Panc1 (cell line): ENCODE results near the gene MAN1A1. TPM values are rescaled to one million over a fixed set of nuclear protein-coding genes. Genes with fewer than 3 reads are reported as not detected.

ENCODE experiments used
- ATAC-seq: fragments of 200-7000 bp; cut with Tn5 transposase; 2 replicates; pipeline ENCODE4 v1.9.1; 2020; ENCODE audit warnings: mild to moderate bottlenecking, moderate library complexity
- BruUV-seq: library from RNA; stranded (reverse); fragments of 400-500 nt; replicated peaks from 2 replicates; lab custom pipeline; 2021; lab: Mats Ljungman, UMichigan
- CTCF ChIA-PET: fragments of 300-600 bp; sonication (Branson Sonifier 250); formaldehyde crosslinking; loops from one replicate; lab custom pipeline; 2022; ENCODE audit warnings: antibody characterized with exemption; lab: Charles Lee
- POLR2A ChIA-PET: fragments of 300-600 bp; sonication (Branson Sonifier 250); formaldehyde crosslinking; loops from one replicate; lab custom pipeline; 2022; ENCODE audit warnings: antibody characterized with exemption; lab: Charles Lee
- DNase-seq: peaks from one replicate; pipeline ENCODE4 v3.0.0-alpha.2; 2010; ENCODE audit warnings: low read depth, low spot score
- H3K27ac ChIP-seq: 2 replicates; pipeline ENCODE4 v1.5.1; 2011; ENCODE audit warnings: mild to moderate bottlenecking, low read length, inconsistent platforms
- H3K27me3 ChIP-seq: fragments of 200-500 bp; sonication (Bioruptor generic); 2 replicates; pipeline ENCODE4 v1.6.0; 2014; ENCODE audit warnings: low read length, inconsistent platforms; ENCODE audit not compliant: control insufficient read depth, insufficient read depth
- H3K36me3 ChIP-seq: fragments of 200-500 bp; sonication (Bioruptor generic); 2 replicates; pipeline ENCODE4 v1.5.1; 2014; ENCODE audit warnings: inconsistent platforms, mild to moderate bottlenecking, low read length, moderate library complexity; ENCODE audit not compliant: control insufficient read depth, insufficient read depth
- H3K4me1 ChIP-seq: 2 replicates; pipeline ENCODE4 v1.5.1; 2011; ENCODE audit warnings: inconsistent platforms, mild to moderate bottlenecking, low read length, moderate library complexity; ENCODE audit not compliant: control insufficient read depth, insufficient read depth
- H3K4me3 ChIP-seq, 2 experiments: 2 replicates each; pipeline ENCODE4 v1.5.1; 2011 to 2012; ENCODE audit warnings: low read depth in 2 of 2, low read length in 2 of 2, mild to moderate bottlenecking in 2 of 2, inconsistent platforms in 1 of 2, moderate library complexity in 1 of 2
- H3K9me3 ChIP-seq: fragments of 200-500 bp; sonication (Bioruptor generic); 2 replicates; pipeline ENCODE4 v1.5.1; 2014; ENCODE audit warnings: low read depth, mild to moderate bottlenecking, inconsistent platforms, low read length, moderate library complexity; ENCODE audit not compliant: control insufficient read depth, insufficient read depth
- POLR2AphosphoS5 ChIP-seq: IDR thresholded peaks from 2 replicates; pipeline ENCODE4 v1.6.1; 2012; ENCODE audit warnings: mild to moderate bottlenecking, low read depth, low read length, moderate library complexity
- SIN3A ChIP-seq: IDR thresholded peaks from 2 replicates; pipeline ENCODE4 v1.6.1; 2012; ENCODE audit warnings: low read depth, mild to moderate bottlenecking, low read length, moderate library complexity, borderline replicate concordance; ENCODE audit not compliant: insufficient read depth
- TCF7L2 ChIP-seq: IDR thresholded peaks from 2 replicates; pipeline ENCODE4 v1.6.1; 2011; ENCODE audit warnings: mild to moderate bottlenecking, low read depth, low read length, inconsistent platforms
- in situ Hi-C: cut with HindIII; loops from 2 replicates; pipeline ENCODE4 v1.10.0; 2016; ENCODE audit warnings: low sequenced_read_pairs, low pct_unique_long_range_greater_than_20kb
- intact Hi-C: fragments of 100-400 bp; cut with micrococcal nuclease; formaldehyde crosslinking; loops from one replicate; pipeline ENCODE4 v1.10.0; 2022; ENCODE audit not compliant: unreplicated experiment
- total RNA-seq: library from RNA; stranded (reverse); gene quantifications from one replicate; pipeline ENCODE4 v1.2.1, GENCODE V29; 2021; ENCODE audit not compliant: unreplicated experiment
- TF ChIP-seq, protein P1 (sequence below), 2 experiments: IDR thresholded peaks; 2 replicates each; pipeline ENCODE4 v1.6.1; 2011 to 2012; ENCODE audit warnings: low read depth in 2 of 2, control low read depth in 1 of 2, low read length in 1 of 2, mild to moderate bottlenecking in 1 of 2, moderate library complexity in 1 of 2; ENCODE audit not compliant: insufficient read depth in 1 of 2
- TF ChIP-seq, protein P2 (sequence below): fragments of 450-650 bp; IDR thresholded peaks from 2 replicates; pipeline ENCODE4 v1.5.1; 2017; ENCODE audit warnings: mild to moderate bottlenecking

MAN1A1 gene
- total RNA-seq, 1 experiment from 2014 or later = 3.2 TPM

DNA sequence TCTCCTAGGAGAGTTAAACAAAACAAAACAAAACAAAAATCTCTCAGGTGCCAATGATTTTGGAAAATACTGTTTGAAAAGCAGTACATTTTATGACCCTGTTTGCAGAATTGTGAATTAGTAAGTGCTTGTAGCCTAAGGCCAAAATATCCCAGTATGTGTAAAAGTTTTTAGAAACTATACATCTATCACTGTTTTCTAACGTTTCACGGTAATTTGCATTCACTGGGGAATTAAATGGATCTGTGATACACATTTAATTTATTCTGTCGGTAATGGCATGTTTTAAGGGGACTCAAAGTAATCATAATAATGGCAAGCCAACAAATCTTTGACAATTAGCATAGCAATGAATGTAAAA lies 175.5 kb downstream of the MAN1A1 start:
- BruUV-seq = no TSS peak
- Histone ChIP-seq H3K27ac (no peak overlapping the region), H3K27me3 (peaks cover 3% of the 10 kb centered on the region; the same call in 1 of the 2 replicates), H3K36me3 (no peaks in the 10 kb centered on the region), H3K4me3 (no peak overlapping the region), H3K4me1 (no peaks in the 10 kb centered on the region), H3K9me3 (no peaks in the 10 kb centered on the region)
- no peak for DNase-seq
- CTCF ChIA-PET = no interaction called here
- POLR2A ChIA-PET = no interaction called here
- in situ Hi-C loops = no loop called here
- intact Hi-C loops = no loop called here
- TF ChIP-seq, protein P1, sequence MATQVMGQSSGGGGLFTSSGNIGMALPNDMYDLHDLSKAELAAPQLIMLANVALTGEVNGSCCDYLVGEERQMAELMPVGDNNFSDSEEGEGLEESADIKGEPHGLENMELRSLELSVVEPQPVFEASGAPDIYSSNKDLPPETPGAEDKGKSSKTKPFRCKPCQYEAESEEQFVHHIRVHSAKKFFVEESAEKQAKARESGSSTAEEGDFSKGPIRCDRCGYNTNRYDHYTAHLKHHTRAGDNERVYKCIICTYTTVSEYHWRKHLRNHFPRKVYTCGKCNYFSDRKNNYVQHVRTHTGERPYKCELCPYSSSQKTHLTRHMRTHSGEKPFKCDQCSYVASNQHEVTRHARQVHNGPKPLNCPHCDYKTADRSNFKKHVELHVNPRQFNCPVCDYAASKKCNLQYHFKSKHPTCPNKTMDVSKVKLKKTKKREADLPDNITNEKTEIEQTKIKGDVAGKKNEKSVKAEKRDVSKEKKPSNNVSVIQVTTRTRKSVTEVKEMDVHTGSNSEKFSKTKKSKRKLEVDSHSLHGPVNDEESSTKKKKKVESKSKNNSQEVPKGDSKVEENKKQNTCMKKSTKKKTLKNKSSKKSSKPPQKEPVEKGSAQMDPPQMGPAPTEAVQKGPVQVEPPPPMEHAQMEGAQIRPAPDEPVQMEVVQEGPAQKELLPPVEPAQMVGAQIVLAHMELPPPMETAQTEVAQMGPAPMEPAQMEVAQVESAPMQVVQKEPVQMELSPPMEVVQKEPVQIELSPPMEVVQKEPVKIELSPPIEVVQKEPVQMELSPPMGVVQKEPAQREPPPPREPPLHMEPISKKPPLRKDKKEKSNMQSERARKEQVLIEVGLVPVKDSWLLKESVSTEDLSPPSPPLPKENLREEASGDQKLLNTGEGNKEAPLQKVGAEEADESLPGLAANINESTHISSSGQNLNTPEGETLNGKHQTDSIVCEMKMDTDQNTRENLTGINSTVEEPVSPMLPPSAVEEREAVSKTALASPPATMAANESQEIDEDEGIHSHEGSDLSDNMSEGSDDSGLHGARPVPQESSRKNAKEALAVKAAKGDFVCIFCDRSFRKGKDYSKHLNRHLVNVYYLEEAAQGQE (IDR thresholded peaks at IDR 0.05; ENCODE audit: insufficient read depth in 1 of 2, low read depth in 2 of 2, low read length in 1 of 2) = no peak
- no peak for TF ChIP-seq POLR2AphosphoS5
- no peak for TF ChIP-seq SIN3A
- TF ChIP-seq, protein P2, sequence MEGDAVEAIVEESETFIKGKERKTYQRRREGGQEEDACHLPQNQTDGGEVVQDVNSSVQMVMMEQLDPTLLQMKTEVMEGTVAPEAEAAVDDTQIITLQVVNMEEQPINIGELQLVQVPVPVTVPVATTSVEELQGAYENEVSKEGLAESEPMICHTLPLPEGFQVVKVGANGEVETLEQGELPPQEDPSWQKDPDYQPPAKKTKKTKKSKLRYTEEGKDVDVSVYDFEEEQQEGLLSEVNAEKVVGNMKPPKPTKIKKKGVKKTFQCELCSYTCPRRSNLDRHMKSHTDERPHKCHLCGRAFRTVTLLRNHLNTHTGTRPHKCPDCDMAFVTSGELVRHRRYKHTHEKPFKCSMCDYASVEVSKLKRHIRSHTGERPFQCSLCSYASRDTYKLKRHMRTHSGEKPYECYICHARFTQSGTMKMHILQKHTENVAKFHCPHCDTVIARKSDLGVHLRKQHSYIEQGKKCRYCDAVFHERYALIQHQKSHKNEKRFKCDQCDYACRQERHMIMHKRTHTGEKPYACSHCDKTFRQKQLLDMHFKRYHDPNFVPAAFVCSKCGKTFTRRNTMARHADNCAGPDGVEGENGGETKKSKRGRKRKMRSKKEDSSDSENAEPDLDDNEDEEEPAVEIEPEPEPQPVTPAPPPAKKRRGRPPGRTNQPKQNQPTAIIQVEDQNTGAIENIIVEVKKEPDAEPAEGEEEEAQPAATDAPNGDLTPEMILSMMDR = no peak
- no peak for TF ChIP-seq TCF7L2
- no peak for ATAC-seq

DNA sequence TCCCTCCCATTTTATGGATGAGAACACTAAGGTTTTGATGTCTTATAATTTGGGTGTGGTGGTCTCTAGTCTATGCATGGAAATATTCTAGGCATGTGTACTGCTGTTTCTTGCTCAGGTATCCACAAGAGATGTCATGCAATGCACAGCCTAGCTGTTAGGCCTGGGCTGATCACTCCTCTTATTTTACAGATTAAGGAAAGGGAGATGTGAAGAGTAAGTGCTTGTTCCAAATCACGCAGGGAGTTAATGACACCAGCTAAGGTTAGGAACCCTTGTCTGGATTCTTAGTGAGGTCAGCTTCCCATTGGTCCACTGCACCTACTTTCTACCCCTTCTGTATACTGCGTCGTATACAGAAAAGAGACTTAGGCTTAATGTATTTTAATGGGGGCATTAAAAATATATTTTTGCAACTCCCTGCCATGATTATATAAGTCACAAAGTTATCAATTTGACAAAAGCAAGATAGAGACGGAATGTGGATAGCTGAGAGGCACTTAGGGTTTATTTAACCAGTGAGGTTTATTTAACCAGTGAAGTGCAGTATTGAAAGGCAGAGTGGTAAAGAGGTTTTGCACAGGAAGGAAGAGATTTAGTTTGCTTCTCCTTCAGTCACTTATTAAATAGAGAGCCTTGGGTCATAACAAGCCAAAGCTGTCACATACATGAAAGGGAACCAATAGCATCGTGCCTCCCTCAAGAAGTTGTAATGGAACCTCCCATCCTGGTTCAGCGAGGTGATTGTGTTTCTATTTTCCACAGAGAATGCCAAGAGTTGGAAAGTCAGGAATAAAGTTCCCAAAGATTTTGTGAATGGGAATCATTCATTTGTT lies 176.1 kb downstream of the MAN1A1 start:
- Histone ChIP-seq H3K27ac (no peak overlapping the region), H3K4me3 (no peak overlapping the region), H3K4me1 (no peaks in the 10 kb centered on the region), H3K36me3 (no peaks in the 10 kb centered on the region), H3K27me3 (peaks cover 3% of the 10 kb centered on the region; the same call in 1 of the 2 replicates), H3K9me3 (no peaks in the 10 kb centered on the region)
- POLR2A ChIA-PET = no interaction called here
- TF ChIP-seq POLR2AphosphoS5 (no peak), SIN3A (no peak), TCF7L2 (no peak)
- TF ChIP-seq, protein P2 = no peak
- TF ChIP-seq, protein P1 (IDR thresholded peaks at IDR 0.05; ENCODE audit: insufficient read depth in 1 of 2, low read depth in 2 of 2, low read length in 1 of 2) = no peak
- ATAC-seq (no peak), DNase-seq (no peak)
- intact Hi-C loops = no loop called here
- in situ Hi-C loops = no loop called here
- CTCF ChIA-PET = no interaction called here
- BruUV-seq = no TSS peak
